NCI-H446 (cell line): Measurements from ENCODE around the gene HLCS.
"Not testable (repeated sequence)": the region's sequence is repeated elsewhere in the genome, so short reads cannot be mapped to it uniquely, and the experiment has no call there.

Experiments used
- DNase-seq, 2 experiments: peaks; one replicate each; lab custom pipeline; 2025; lab: John Stamatoyannopoulos, UW

HLCS gene

GRCh38 chr21:36966066-36966820 is at the start of gene HLCS:
Gene HLCS (minus strand): TSS chr21:36966669. CDS start chr21:36966638, 31 bp downstream.
- peak in 1 of 2 experiments; percentile 76 for DNase-seq

GRCh38 chr21:37009740-37010341 is 43.4 kb upstream of the HLCS start:
- peak; percentile 39 to 88 for DNase-seq

- DNase-seq, result no peak
These were observed 42.3 kb upstream of the HLCS start for GRCh38 chr21:37008724-37009123.

- no peak for DNase-seq
These were observed 40.2 kb upstream of the HLCS start, which contains the start of gene RIPPLY3 for GRCh38 chr21:37006486-37007291. Gene RIPPLY3 (plus strand): TSS chr21:37006702. CDS start chr21:37006773, 71 bp downstream.

- no peak for DNase-seq
These were observed 39.3 kb upstream of the HLCS start for GRCh38 chr21:37005548-37006485.

GRCh38 chr21:37003917-37004316 is 37.4 kb upstream of the HLCS start:
- DNase-seq, result not testable (repeated sequence)

GRCh38 chr21:37002851-37003250 is 36.4 kb upstream of the HLCS start:
- not testable (repeated sequence) for DNase-seq

- no peak for DNase-seq
These were observed 35.0 kb upstream of the HLCS start for GRCh38 chr21:37001441-37001840.

- no peak for DNase-seq
These were observed 33.9 kb upstream of the HLCS start for GRCh38 chr21:37000381-37000780.

GRCh38 chr21:36999131-36999898 is 32.8 kb upstream of the HLCS start:
- no peak for DNase-seq

- not testable (repeated sequence) for DNase-seq
These were observed 28.8 kb upstream of the HLCS start for GRCh38 chr21:36995285-36995684.

- no peak for DNase-seq
These were observed 28.2 kb upstream of the HLCS start for GRCh38 chr21:36994501-36995158.

- no peak for DNase-seq
These were observed 26.2 kb upstream of the HLCS start for GRCh38 chr21:36992671-36993070.

- DNase-seq, result no peak
These were observed 24.2 kb upstream of the HLCS start for GRCh38 chr21:36990508-36991205.

GRCh38 chr21:36989699-36990507 is 23.4 kb upstream of the HLCS start:
- DNase-seq, result peak; percentile 77 to 97

- not testable (repeated sequence) for DNase-seq
These were observed 22.8 kb upstream of the HLCS start for GRCh38 chr21:36989199-36989698.

GRCh38 chr21:36988536-36988935 is 22.1 kb upstream of the HLCS start:
- DNase-seq, result no peak

GRCh38 chr21:36987845-36988244 is 21.4 kb upstream of the HLCS start:
- DNase-seq, result no peak
